ENCODE measurements around the gene FHOD3.
"Not testable (repeated sequence)": the region's sequence is repeated elsewhere in the genome, so short reads cannot be mapped to it uniquely, and the experiment has no call there.

FHOD3 gene

GRCh38 chr18:36719630-36720029 lies 422.1 kb downstream of the FHOD3 start:
- no peak overlapping the region for H3K4me3 ChIP-seq (replicated peaks; ENCODE audit: low read depth, low read length)
- no peak for DNase-seq (ENCODE audit: extremely low read depth, low read depth)
- TF ChIP-seq, protein P1, sequence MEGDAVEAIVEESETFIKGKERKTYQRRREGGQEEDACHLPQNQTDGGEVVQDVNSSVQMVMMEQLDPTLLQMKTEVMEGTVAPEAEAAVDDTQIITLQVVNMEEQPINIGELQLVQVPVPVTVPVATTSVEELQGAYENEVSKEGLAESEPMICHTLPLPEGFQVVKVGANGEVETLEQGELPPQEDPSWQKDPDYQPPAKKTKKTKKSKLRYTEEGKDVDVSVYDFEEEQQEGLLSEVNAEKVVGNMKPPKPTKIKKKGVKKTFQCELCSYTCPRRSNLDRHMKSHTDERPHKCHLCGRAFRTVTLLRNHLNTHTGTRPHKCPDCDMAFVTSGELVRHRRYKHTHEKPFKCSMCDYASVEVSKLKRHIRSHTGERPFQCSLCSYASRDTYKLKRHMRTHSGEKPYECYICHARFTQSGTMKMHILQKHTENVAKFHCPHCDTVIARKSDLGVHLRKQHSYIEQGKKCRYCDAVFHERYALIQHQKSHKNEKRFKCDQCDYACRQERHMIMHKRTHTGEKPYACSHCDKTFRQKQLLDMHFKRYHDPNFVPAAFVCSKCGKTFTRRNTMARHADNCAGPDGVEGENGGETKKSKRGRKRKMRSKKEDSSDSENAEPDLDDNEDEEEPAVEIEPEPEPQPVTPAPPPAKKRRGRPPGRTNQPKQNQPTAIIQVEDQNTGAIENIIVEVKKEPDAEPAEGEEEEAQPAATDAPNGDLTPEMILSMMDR (IDR thresholded peaks at IDR 0.05; ENCODE audit: low read depth, low read length, missing control alignments): no peak

DNA sequence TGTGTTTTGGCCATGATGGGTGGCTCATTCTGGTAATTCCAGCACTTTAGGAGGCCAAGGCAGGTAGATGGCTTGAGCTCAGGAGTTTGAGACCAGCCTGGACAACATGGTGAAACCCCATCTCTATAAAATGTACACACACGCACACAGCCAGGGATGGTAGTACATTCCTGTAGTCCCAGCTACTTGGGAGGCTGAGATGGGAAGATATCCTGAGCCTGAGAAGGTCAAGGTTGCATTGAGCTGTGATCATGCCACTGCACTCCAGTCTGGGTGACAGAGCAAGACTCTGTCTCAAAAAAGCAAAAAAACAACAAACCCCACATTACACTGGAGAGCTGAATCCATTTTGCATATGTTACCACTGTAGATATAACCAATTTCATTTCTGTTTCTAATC lies 423.8 kb downstream of the FHOD3 start:
- H3K4me3 ChIP-seq (replicated peaks; ENCODE audit: low read depth, low read length): not testable (repeated sequence)

DNA sequence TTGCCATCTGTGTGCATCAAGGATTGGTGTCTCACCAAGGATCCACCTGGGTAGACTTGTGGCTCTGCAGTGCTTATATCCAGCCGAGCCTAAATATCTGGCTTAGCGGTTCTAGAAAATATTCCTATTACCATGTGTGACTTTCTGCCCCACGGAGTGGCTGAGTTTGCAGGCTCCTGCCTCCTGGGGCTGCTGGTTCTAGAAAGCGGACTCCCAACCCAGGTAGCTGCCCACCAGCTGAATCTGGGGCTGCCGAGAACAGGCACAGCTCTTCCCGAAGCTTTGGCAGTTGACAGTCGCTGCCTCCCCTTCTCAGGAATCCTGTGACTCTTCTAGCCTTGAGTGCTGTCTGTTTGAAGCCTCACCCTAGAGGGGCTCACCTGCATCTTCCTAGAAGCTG lies 426.7 kb downstream of the FHOD3 start:
- no peak for DNase-seq (ENCODE audit: extremely low read depth, low read depth)
- no peak overlapping the region for H3K4me3 ChIP-seq (replicated peaks; ENCODE audit: low read depth, low read length)
- TF ChIP-seq, protein P1 (IDR thresholded peaks at IDR 0.05; ENCODE audit: low read depth, low read length, missing control alignments): no peak

More for the DNA sequence above, 423.8 kb downstream of the FHOD3 start:
- DNase-seq (ENCODE audit: extremely low read depth, low read depth): not testable (repeated sequence)

GRCh38 chr18:36724591-36725001 lies 427.1 kb downstream of the FHOD3 start:
- TF ChIP-seq, protein P1 (IDR thresholded peaks at IDR 0.05; ENCODE audit: low read depth, low read length, missing control alignments): no peak
- H3K4me3 ChIP-seq (replicated peaks; ENCODE audit: low read depth, low read length): no peak overlapping the region
- no peak for DNase-seq (ENCODE audit: extremely low read depth, low read depth)

DNA sequence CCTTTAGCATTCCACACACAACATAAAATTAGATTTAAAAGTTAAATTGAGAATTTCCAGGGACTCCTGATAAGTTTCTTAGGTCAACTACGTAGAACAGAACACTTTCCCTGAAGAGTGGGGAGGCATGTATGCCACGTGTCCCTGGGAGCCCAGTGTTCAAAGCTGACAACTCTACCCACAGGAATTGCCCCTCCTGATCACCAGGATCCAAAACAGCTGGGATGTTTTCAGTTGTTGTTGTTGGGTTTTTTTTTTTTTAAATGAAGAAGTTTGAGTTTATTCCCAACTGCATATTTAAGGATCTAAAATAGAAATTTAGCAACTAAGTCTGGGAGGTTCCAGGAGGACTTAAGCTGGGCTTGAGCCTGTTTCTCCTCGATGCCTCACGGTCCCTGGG lies 430.8 kb downstream of the FHOD3 start:
- no peak for DNase-seq (ENCODE audit: extremely low read depth, low read depth)
- no peak overlapping the region for H3K4me3 ChIP-seq (replicated peaks; ENCODE audit: low read depth, low read length)
- TF ChIP-seq, protein P1 (IDR thresholded peaks at IDR 0.05; ENCODE audit: low read depth, low read length, missing control alignments): no peak

DNA sequence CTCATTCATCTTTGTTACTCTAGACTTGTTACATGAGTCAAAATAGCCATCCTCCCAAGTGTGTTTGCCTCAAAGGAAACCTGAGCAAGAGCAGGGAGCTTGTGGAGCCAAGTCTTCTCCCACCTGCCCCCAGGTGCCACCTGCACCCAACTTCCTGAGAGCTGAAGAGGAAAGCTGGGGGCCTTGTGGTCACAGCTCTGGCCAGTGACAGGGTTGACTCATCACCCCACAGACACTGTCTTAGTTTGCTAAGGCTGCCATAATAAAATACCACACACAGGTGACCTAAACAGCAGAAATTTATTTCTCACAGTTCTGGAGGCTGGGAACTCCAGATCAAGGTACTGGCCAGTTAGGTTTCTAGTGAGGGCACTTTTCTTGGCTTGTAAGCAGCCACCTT lies 431.7 kb downstream of the FHOD3 start:
- no peak for DNase-seq (ENCODE audit: extremely low read depth, low read depth)
- TF ChIP-seq, protein P1 (IDR thresholded peaks at IDR 0.05; ENCODE audit: low read depth, low read length, missing control alignments): no peak
- no peak overlapping the region for H3K4me3 ChIP-seq (replicated peaks; ENCODE audit: low read depth, low read length)

- H3K4me3 ChIP-seq (replicated peaks; ENCODE audit: low read depth, low read length): no peak overlapping the region
- TF ChIP-seq, protein P1 (IDR thresholded peaks at IDR 0.05; ENCODE audit: low read depth, low read length, missing control alignments): no peak
- DNase-seq (ENCODE audit: extremely low read depth, low read depth): no peak
Observed at GRCh38 chr18:36732264-36732663, 434.8 kb downstream of the FHOD3 start.

Measured in HFF-Myc (cell line).